Measurements from ENCODE around the gene OBSL1. TPM values are rescaled to one million over a fixed set of nuclear protein-coding genes. Genes with fewer than 3 reads are reported as not detected.

The OBSL1 gene
- total and polyA plus RNA-seq, 2 donors (not counting 3 experiments of a cell fraction or from before 2014, with no cell fraction given), result 16.7 to 20.7 TPM

GRCh38 chr2:219553463-219553963, 17.8 kb downstream of the OBSL1 start:
- ChIA-PET CTCF (interaction anchor here (1.4 kb wide), 1 partner anchor 24 kb away, joined by 9 read pairs; no protein-coding TSS in a partner anchor), POLR2A (no interaction called here)
- BruUV-seq (replicated peaks), result no TSS peak
- no peak overlapping the region for H2AFZ ChIP-seq (ENCODE audit: low read depth, low read length)
- H4K20me1 ChIP-seq (replicated peaks; ENCODE audit: control insufficient read depth, extremely low read depth, insufficient read depth, low read length), result no peaks in the 10 kb centered on the region
- no peak overlapping the region for H3K27ac ChIP-seq (ENCODE audit: insufficient read depth, low read depth, low read length)
- intact Hi-C loops (cut with micrococcal nuclease), result no loop called here
- no peaks in the 10 kb centered on the region for H3K9me1 ChIP-seq (replicated peaks; ENCODE audit: control insufficient read depth, extremely low read depth, insufficient read depth, low read length)
- H3K4me1 ChIP-seq (ENCODE audit: control insufficient read depth, extremely low read depth, insufficient read depth, low read length), result no peaks in the 10 kb centered on the region
- H3K4me3 ChIP-seq (replicated peaks in 1 of 3; ENCODE audit: insufficient read depth in 1 of 3, low read depth in 1 of 3, low read length in 3 of 3), result no peak overlapping the region
- peaks cover 19 to 20% of the 10 kb centered on the region in 2 experiments for H3K27me3 ChIP-seq (ENCODE audit: control insufficient read depth in 2 of 2, insufficient read depth in 2 of 2, low read length in 2 of 2)
- H3K79me2 ChIP-seq (ENCODE audit: control insufficient read depth, insufficient read depth, low read length), result no peaks in the 10 kb centered on the region
- H3K9me3 ChIP-seq (replicated peaks; ENCODE audit: control insufficient read depth, insufficient read depth, low read length), result no peaks in the 10 kb centered on the region
- H3K9ac ChIP-seq (replicated peaks; ENCODE audit: extremely low read depth, insufficient read depth, low read length), result no peak overlapping the region
- FAIRE-seq (no peak), DNase-seq (ENCODE audit: low read depth, low spot score) (no peak)
- TF ChIP-seq EZH2 (IDR thresholded peaks at IDR 0.05; ENCODE audit: borderline replicate concordance, low read depth, low read length, severe bottlenecking) (no peak), MAX (IDR thresholded peaks at IDR 0.05; ENCODE audit: insufficient read depth, insufficient read length) (no peak), FOS (IDR thresholded peaks at IDR 0.05; ENCODE audit: borderline replicate concordance, insufficient read depth, low read length) (no peak), MYC (IDR thresholded peaks at IDR 0.05; ENCODE audit: low read depth, low read length) (no peak), POLR2AphosphoS5 (IDR thresholded peaks at IDR 0.05; ENCODE audit: insufficient read depth, low read depth, low read length) (no peak), JUN (IDR thresholded peaks at IDR 0.05; ENCODE audit: borderline replicate concordance, insufficient read depth, insufficient read length, low read depth) (no peak), POLR2A (IDR thresholded peaks at IDR 0.05; ENCODE audit: low read depth, low read length) (no peak), GATA2 (IDR thresholded peaks at IDR 0.05; ENCODE audit: insufficient read depth, insufficient read length, low read depth, low read length) (no peak), CTCF (IDR thresholded peaks at IDR 0.05; ENCODE audit: extremely low read depth in 1 of 2, insufficient read depth in 1 of 2, low read depth in 1 of 2, low read length in 2 of 2) (no peak)
- no peak overlapping the region for H3K4me2 ChIP-seq (ENCODE audit: insufficient read depth, low read length)
- H3K36me3 ChIP-seq (ENCODE audit: control insufficient read depth in 2 of 2, extremely low read depth in 1 of 2, insufficient read depth in 2 of 2, low read length in 2 of 2), result no peaks in the 10 kb centered on the region
- dilution Hi-C loops (cut with MboI; ENCODE audit: extremely low pct_ligation_motif_present, low sequenced_read_pairs), result no loop called here

All from endothelial cell of umbilical vein (primary cell).